H9 (cell line): ENCODE data around the gene TARP.
"Not testable (repeated sequence)": the region's sequence is repeated elsewhere in the genome, so short reads cannot be mapped to it uniquely, and the experiment has no call there.

Experiments used
- DNase-seq: peaks from one replicate; pipeline ENCODE4 v3.0.0-alpha.2; 2017
- H2AFZ ChIP-seq: one replicate; pipeline ENCODE4 v1.6.1; 2013; ENCODE audit warnings: mild to moderate bottlenecking, low read length, control low read depth, moderate library complexity
- H2AK5ac ChIP-seq: 2 replicates; pipeline ENCODE4 v1.6.1; 2013; ENCODE audit warnings: low read length, control low read depth, mixed read lengths; ENCODE audit not compliant: insufficient read length
- H2BK120ac ChIP-seq: one replicate; pipeline ENCODE4 v1.6.1; 2013; ENCODE audit warnings: low read depth, mild to moderate bottlenecking, low read length, control low read depth, inconsistent platforms; ENCODE audit not compliant: poor library complexity, severe bottlenecking
- H2BK12ac ChIP-seq: 2 replicates; pipeline ENCODE4 v1.6.1; 2013; ENCODE audit warnings: low read length, control low read depth, mixed read lengths, low read depth; ENCODE audit not compliant: insufficient read length
- H2BK15ac ChIP-seq: 2 replicates; pipeline ENCODE4 v1.6.1; 2013; ENCODE audit warnings: low read depth, low read length, control low read depth
- H2BK20ac ChIP-seq: one replicate; pipeline ENCODE4 v1.6.1; 2013; ENCODE audit warnings: low read depth, mild to moderate bottlenecking, low read length, control low read depth, inconsistent platforms; ENCODE audit not compliant: poor library complexity, severe bottlenecking
- H2BK5ac ChIP-seq: 2 replicates; pipeline ENCODE4 v1.6.1; 2013; ENCODE audit warnings: low read length, control low read depth, mixed read lengths; ENCODE audit not compliant: insufficient read length
- H3K14ac ChIP-seq: 2 replicates; pipeline ENCODE4 v1.6.1; 2013; ENCODE audit warnings: low read length, control low read depth; ENCODE audit not compliant: insufficient read depth
- H3K18ac ChIP-seq: 2 replicates; pipeline ENCODE4 v1.6.1; 2013; ENCODE audit warnings: low read depth, mild to moderate bottlenecking, mixed read lengths, low read length, control low read depth; ENCODE audit not compliant: insufficient read length
- H3K23ac ChIP-seq: 2 replicates; pipeline ENCODE4 v1.6.1; 2013; ENCODE audit warnings: low read length, control low read depth, mixed read lengths, low read depth; ENCODE audit not compliant: insufficient read length
- H3K23me2 ChIP-seq: 2 replicates; pipeline ENCODE4 v1.6.1; 2013; ENCODE audit warnings: low read depth, mild to moderate bottlenecking, mixed read lengths, low read length, control low read depth; ENCODE audit not compliant: insufficient read length, poor library complexity, severe bottlenecking
- H3K27ac ChIP-seq: 2 replicates; pipeline ENCODE4 v1.5.1; 2013; ENCODE audit warnings: low read length, control low read depth, mixed read lengths, low read depth; ENCODE audit not compliant: insufficient read length
- H3K27me3 ChIP-seq: 2 replicates; pipeline ENCODE4 v1.6.1; 2013; ENCODE audit warnings: low read length, control low read depth, inconsistent platforms; ENCODE audit not compliant: insufficient read depth
- H3K4ac ChIP-seq: 2 replicates; pipeline ENCODE4 v1.6.1; 2013; ENCODE audit warnings: low read depth, mild to moderate bottlenecking, control low read depth, inconsistent platforms, low read length, moderate library complexity
- H3K4me1 ChIP-seq: 2 replicates; pipeline ENCODE4 v1.6.1; 2013; ENCODE audit warnings: low read length, control low read depth, inconsistent platforms; ENCODE audit not compliant: insufficient read depth
- H3K4me2 ChIP-seq: 2 replicates; pipeline ENCODE4 v1.6.1; 2013; ENCODE audit warnings: low read length, control low read depth, mixed read lengths; ENCODE audit not compliant: insufficient read length, insufficient read depth
- H3K56ac ChIP-seq: 2 replicates; pipeline ENCODE4 v1.6.1; 2013; ENCODE audit warnings: low read depth, mild to moderate bottlenecking, mixed read lengths, low read length, control low read depth; ENCODE audit not compliant: insufficient read length
- H3K79me1 ChIP-seq: 2 replicates; pipeline ENCODE4 v1.6.1; 2013; ENCODE audit warnings: low read depth, mild to moderate bottlenecking, moderate library complexity, low read length, control low read depth, inconsistent platforms; ENCODE audit not compliant: insufficient read depth, poor library complexity, severe bottlenecking
- H3K79me2 ChIP-seq: 2 replicates; pipeline ENCODE4 v1.6.1; 2013; ENCODE audit warnings: low read length, control low read depth, inconsistent platforms; ENCODE audit not compliant: insufficient read depth
- H3K9ac ChIP-seq: 2 replicates; pipeline ENCODE4 v1.6.1; 2013; ENCODE audit warnings: low read length, control low read depth, mixed read lengths; ENCODE audit not compliant: insufficient read length; ENCODE audit errors: extremely low read depth
- H3K9me3 ChIP-seq: one replicate; pipeline ENCODE4 v1.6.1; 2013; ENCODE audit warnings: low read depth, low read length, inconsistent platforms; ENCODE audit not compliant: control insufficient read depth
- H3T11ph ChIP-seq: one replicate; pipeline ENCODE4 v1.6.1; 2013; ENCODE audit warnings: mild to moderate bottlenecking, low read length, control low read depth, inconsistent platforms
- H4K20me1 ChIP-seq: one replicate; pipeline ENCODE4 v1.6.1; 2013; ENCODE audit not compliant: control insufficient read depth, insufficient read length, insufficient read depth
- H4K5ac ChIP-seq: 2 replicates; pipeline ENCODE4 v1.6.1; 2013; ENCODE audit warnings: low read depth, mild to moderate bottlenecking, mixed read lengths, low read length, control low read depth; ENCODE audit not compliant: insufficient read length
- H4K8ac ChIP-seq: replicated peaks from 2 replicates; pipeline ENCODE4 v1.6.1; 2013; ENCODE audit warnings: low read length, control low read depth, mixed read lengths, low read depth; ENCODE audit not compliant: insufficient read length
- H4K91ac ChIP-seq: 2 replicates; pipeline ENCODE4 v1.6.1; 2013; ENCODE audit warnings: low read depth, mild to moderate bottlenecking, moderate library complexity, mixed read lengths, low read length, control low read depth; ENCODE audit not compliant: insufficient read length
- H3K27ac Mint-ChIP-seq, 3 experiments: 2 replicates in 2 of 3; 3 replicates in 1 of 3; pipeline ENCODE4 v1.8.0; 2020 to 2021; ENCODE audit warnings: mixed read lengths in 3 of 3, mild to moderate bottlenecking in 1 of 3, moderate library complexity in 1 of 3
- H3K27me3 Mint-ChIP-seq: 2 replicates; pipeline ENCODE4 v1.8.0; 2021; ENCODE audit warnings: low read depth, mild to moderate bottlenecking, moderate library complexity, mixed read lengths
- H3K36me3 Mint-ChIP-seq, 3 experiments: 2 replicates in 2 of 3; 3 replicates in 1 of 3; pipeline ENCODE4 v1.8.0; 2020 to 2021; ENCODE audit warnings: low read depth in 3 of 3, mixed read lengths in 3 of 3; ENCODE audit not compliant: insufficient read depth in 1 of 3
- H3K4me1 Mint-ChIP-seq, 2 experiments: 2 replicates each; pipeline ENCODE4 v1.8.0; 2020; ENCODE audit warnings: mixed read lengths in 2 of 2
- H3K4me3 Mint-ChIP-seq, 2 experiments: 2 replicates in 1 of 2; 3 replicates in 1 of 2; pipeline ENCODE4 v1.8.0; 2020 to 2021; ENCODE audit warnings: mild to moderate bottlenecking in 2 of 2, mixed read lengths in 2 of 2, moderate library complexity in 1 of 2
- H3K9me3 Mint-ChIP-seq, 2 experiments: 2 replicates in 1 of 2; 3 replicates in 1 of 2; pipeline ENCODE4 v1.8.0; 2020; ENCODE audit warnings: mild to moderate bottlenecking in 2 of 2, mixed read lengths in 2 of 2, moderate library complexity in 1 of 2
- CTCF ChIP-seq: fragments of 200-600 bp; sonication (generic); conservative IDR thresholded peaks from 3 replicates; pipeline ENCODE4 v1.8.0; 2021; ENCODE audit warnings: antibody characterized with exemption, mild to moderate bottlenecking
- WGBS: extraction: QIAGEN DNeasy Blood & Tissue Kit; methylation state at CpG from one replicate; pipeline ENCODE4 v1.1.7; 2013; ENCODE audit warnings: missing lambda C conversion rate, low lambda C conversion rate, mixed read lengths; ENCODE audit not compliant: insufficient read length; ENCODE audit errors: extremely low coverage; 5-methylcytosine and 5-hydroxymethylcytosine counted together

TARP gene

GRCh38 chr7:38235606-38236005 lies 37.8 kb downstream of the TARP start:
- Histone ChIP-seq H3K23me2 (no peaks in the 10 kb centered on the region), H3K79me2 (no peaks in the 10 kb centered on the region), H2AFZ (no peak overlapping the region), H2BK12ac (no peak overlapping the region), H3K27me3 (no peaks in the 10 kb centered on the region), H3K9me3 (no peaks in the 10 kb centered on the region), H3K56ac (no peak overlapping the region), H2BK20ac (no peak overlapping the region), H3K23ac (no peak overlapping the region), H2BK15ac (no peak overlapping the region), H3K4ac (no peak overlapping the region), H3K4me2 (no peak overlapping the region), H3K4me1 (no peaks in the 10 kb centered on the region), H4K5ac (no peak overlapping the region), H4K20me1 (no peaks in the 10 kb centered on the region), H3K79me1 (no peaks in the 10 kb centered on the region), H3T11ph (no peak overlapping the region), H4K91ac (no peak overlapping the region), H3K18ac (no peak overlapping the region), H2BK120ac (no peak overlapping the region), H4K8ac (no peak overlapping the region), H2AK5ac (no peak overlapping the region), H2BK5ac (no peak overlapping the region), H3K9ac (no peak overlapping the region), H3K27ac (no peak overlapping the region), H3K14ac (no peak overlapping the region)
- no peak for DNase-seq
- WGBS: no CpG with 5 or more reads among the region's 4 CpGs
- Mint-ChIP-seq H3K36me3 (peaks cover 0 to 4% (median 3%) of the 10 kb centered on the region in 3 experiments; a peak in 1 of 7 replicates), H3K4me3 (no peak overlapping the region), H3K27ac (no peak overlapping the region; a peak in 1 of 7 replicates), H3K27me3 (no peaks in the 10 kb centered on the region), H3K4me1 (0 out of 4 replicates have a peak, but pooled peaks cover 0 to 3% of the 10 kb centered on the region in 2 experiments), H3K9me3 (no peaks in the 10 kb centered on the region)
- no peak for TF ChIP-seq CTCF

- H3K4ac ChIP-seq, H3K27ac ChIP-seq, H2BK5ac ChIP-seq, H3K79me1 ChIP-seq, H2BK20ac ChIP-seq, H3K27me3 Mint-ChIP-seq, H2BK15ac ChIP-seq, H2AFZ ChIP-seq, H3K56ac ChIP-seq, H4K8ac ChIP-seq, H3T11ph ChIP-seq, H3K4me2 ChIP-seq, H3K4me1 ChIP-seq, H3K4me1 Mint-ChIP-seq, H3K79me2 ChIP-seq, H3K27ac Mint-ChIP-seq, H2AK5ac ChIP-seq, H3K9me3 ChIP-seq, H4K5ac ChIP-seq, H4K20me1 ChIP-seq, DNase-seq, H3K9me3 Mint-ChIP-seq, H3K27me3 ChIP-seq, H3K23ac ChIP-seq, H4K91ac ChIP-seq, H3K23me2 ChIP-seq, H2BK120ac ChIP-seq, H3K4me3 Mint-ChIP-seq, H3K14ac ChIP-seq, H2BK12ac ChIP-seq, H3K18ac ChIP-seq, H3K9ac ChIP-seq: not testable (repeated sequence)
- H3K36me3 Mint-ChIP-seq: peaks cover 0 to 11% (median 10%) of the 10 kb centered on the region in 3 experiments; a peak in 5 of 7 replicates
- no CpG with 5 or more reads among the region's 11 CpGs for WGBS
Measured at GRCh38 chr7:38234759-38235158, 38.7 kb downstream of the TARP start.
